ENCODE results near the gene LPCAT1. TPM values are rescaled to one million over a fixed set of nuclear protein-coding genes. Genes with fewer than 3 reads are reported as not detected.

LPCAT1 gene
- total and polyA plus RNA-seq, 10 of the 15 experiments (the other 5 are each of a cell fraction or from before 2014, with no cell fraction given), result 2.3 to 109 (median 72.7) TPM

GRCh38 chr5:1487079-1487764 is 36.5 kb downstream of the LPCAT1 start (continued):
- TF ChIP-seq EZH2 (IDR thresholded peaks at IDR 0.05; ENCODE audit: borderline replicate concordance, control insufficient read depth, low read depth, low read length), result no peak

- H3K36me3 ChIP-seq (ENCODE audit: control insufficient read depth in 2 of 2, insufficient read depth in 2 of 2, low read length in 1 of 2), result peaks cover 18 to 38% of the 10 kb centered on the region in 2 experiments
- peak overlapping the region; percentile 86 for H3K27ac ChIP-seq (ENCODE audit: control insufficient read depth, insufficient read depth)
- TF ChIP-seq POLR2AphosphoS5 (IDR thresholded peaks at IDR 0.05; ENCODE audit: low read length) (0 out of 2 replicates have a peak, but pooled peaks have one; percentile 14), POLR2AphosphoS2 (IDR thresholded peaks at IDR 0.05; ENCODE audit: low read depth, low read length) (no peak)
- ChIA-PET SMC1A (ENCODE audit: uncharacterized antibody, unreplicated experiment) (interaction anchor here (7.0 to 9.4 kb wide), 2 partner anchors 11 to 17 kb away, joined by 60 to 93 read pairs; no protein-coding TSS in a partner anchor), CTCF (interaction anchor here (1.4 to 2.9 kb wide), 3 partner anchors 12 to 17 kb away, joined by 4 to 20 read pairs (median 7); no protein-coding TSS in a partner anchor), POLR2A (interaction anchor here (1.2 to 10.2 kb wide), 4 partner anchors 12 to 18 kb away, joined by 3 to 108 read pairs (median 6); no protein-coding TSS in a partner anchor), RAD21 (ENCODE audit: unreplicated experiment) (interaction anchor here (0.9 to 4.5 kb wide), 7 partner anchors 10 to 159 kb away, joined by 3 to 41 read pairs (median 4); partner anchors contain the start of gene LPCAT1)
- H4K20me1 ChIP-seq (ENCODE audit: control insufficient read depth, insufficient read depth), result no peaks in the 10 kb centered on the region
- in situ Hi-C loops (cut with MboI) (loop anchor here (5.0 kb wide), 1 partner anchor 311 kb away; the partner anchor contains the start of gene MRPL36), intact Hi-C loops (cut with micrococcal nuclease; ENCODE audit: unreplicated experiment) (loop anchor here (5.0 kb wide), 2 partner anchors 36 to 106 kb away; partner anchors contain the start of gene LPCAT1)
- peak overlapping the region; percentile 77 for H3K9ac ChIP-seq (ENCODE audit: control insufficient read depth, insufficient read depth, low read length)
- H3K4me1 ChIP-seq (ENCODE audit: control insufficient read depth, insufficient read depth, low read length), result peaks cover 72% of the 10 kb centered on the region
- peak overlapping the region; percentile 95 for H3K4me2 ChIP-seq (ENCODE audit: control insufficient read depth, insufficient read depth)
- H2AFZ ChIP-seq (ENCODE audit: control insufficient read depth, low read depth, low read length), result no peak overlapping the region
- 88% methylated on average over 13 of the region's 13 CpGs for WGBS (ENCODE audit: insufficient coverage, insufficient replicate concordance, low lambda C conversion rate, missing lambda C conversion rate)
- ATAC-seq (no peak), DNase-seq (ENCODE audit: low read depth, low spot score) (no peak), FAIRE-seq (no peak)
- no peaks in the 10 kb centered on the region for H3K9me3 ChIP-seq (replicated peaks; ENCODE audit: control insufficient read depth, insufficient read depth, low read length)
- H3K79me2 ChIP-seq (ENCODE audit: control insufficient read depth, insufficient read depth, low read length), result peaks cover 63% of the 10 kb centered on the region
- no peaks in the 10 kb centered on the region for H3K27me3 ChIP-seq (replicated peaks in 1 of 2; ENCODE audit: control insufficient read depth in 2 of 2, insufficient read depth in 2 of 2, low read length in 1 of 2)
- no TSS peak for BruUV-seq (replicated peaks)
- H3K4me3 ChIP-seq, result peak overlapping the region; percentile 3; the same call in 1 of the 2 replicates
Measured at GRCh38 chr5:1486271-1486670, 37.5 kb downstream of the LPCAT1 start.
